Kidney capillary endothelial cell (primary cell): ENCODE data around the gene WDSUB1.
A peak's percentile ranks its signal among the peaks of the same experiment; 100 is the strongest.

ENCODE experiments used
- DNase-seq: peaks from one replicate; pipeline ENCODE4 v3.0.0-alpha.2; 2018; ENCODE audit warnings: low spot score

Gene WDSUB1

GRCh38 chr2:159265171-159265576 lies 21.3 kb downstream of the WDSUB1 start:
- no peak for DNase-seq

GRCh38 chr2:159262904-159263303 lies 23.6 kb downstream of the WDSUB1 start:
- no peak for DNase-seq

GRCh38 chr2:159262226-159262625 lies 24.3 kb downstream of the WDSUB1 start:
- no peak for DNase-seq

- no peak for DNase-seq
These were observed 30.3 kb downstream of the WDSUB1 start for GRCh38 chr2:159256159-159256558.

GRCh38 chr2:159252905-159253304 lies 33.6 kb downstream of the WDSUB1 start:
- DNase-seq, result no peak

GRCh38 chr2:159251296-159252173 lies 35.0 kb downstream of the WDSUB1 start:
- no peak for DNase-seq

GRCh38 chr2:159249990-159250715 lies 36.4 kb downstream of the WDSUB1 start:
- DNase-seq, result peak; percentile 75

GRCh38 chr2:159246325-159246988 lies 40.0 kb downstream of the WDSUB1 start:
- no peak for DNase-seq

GRCh38 chr2:159243529-159243928 lies 43.0 kb downstream of the WDSUB1 start:
- no peak for DNase-seq

- no peak for DNase-seq
These were observed 51.6 kb downstream of the WDSUB1 start for GRCh38 chr2:159234868-159235267.

GRCh38 chr2:159232456-159233170 lies 53.9 kb downstream of the WDSUB1 start:
- DNase-seq, result no peak

- no peak for DNase-seq
These were observed 56.2 kb downstream of the WDSUB1 start for GRCh38 chr2:159230145-159230877.

GRCh38 chr2:159229476-159230144 lies 56.9 kb downstream of the WDSUB1 start:
- DNase-seq, result no peak

GRCh38 chr2:159228081-159228581 lies 58.4 kb downstream of the WDSUB1 start:
- no peak for DNase-seq

GRCh38 chr2:159227467-159227866 lies 59.0 kb downstream of the WDSUB1 start:
- no peak for DNase-seq

GRCh38 chr2:159226608-159227385 lies 59.7 kb downstream of the WDSUB1 start:
- DNase-seq, result no peak

- peak; percentile 94 for DNase-seq
These were observed 60.4 kb downstream of the WDSUB1 start for GRCh38 chr2:159226059-159226461.

- DNase-seq, result peak; percentile 34
These were observed 61.2 kb downstream of the WDSUB1 start for GRCh38 chr2:159225025-159226016.
